Mucosa of rectum (tissue), 2 donors: ENCODE results near the gene CRABP1.

Experiments used
- H3K27ac ChIP-seq, 2 donors: one replicate each; pipeline ENCODE4 v1.7.0; 2013; ENCODE audit warnings: inconsistent platforms in 2 of 2, low read depth in 2 of 2, low read length in 2 of 2
- H3K27me3 ChIP-seq, 2 donors: one replicate each; pipeline ENCODE4 v1.7.0; 2013; ENCODE audit warnings: low read length in 2 of 2; ENCODE audit not compliant: control insufficient read depth in 2 of 2, insufficient read depth in 2 of 2
- H3K36me3 ChIP-seq, 2 donors: one replicate each; pipeline ENCODE4 v1.7.0; 2013; ENCODE audit warnings: low read length in 2 of 2; ENCODE audit not compliant: control insufficient read depth in 2 of 2, insufficient read depth in 2 of 2
- H3K4me1 ChIP-seq, 2 donors: one replicate each; pipeline ENCODE4 v1.7.0; 2013; ENCODE audit warnings: low read length in 2 of 2, mild to moderate bottlenecking in 1 of 2; ENCODE audit not compliant: control insufficient read depth in 2 of 2, insufficient read depth in 2 of 2
- H3K4me3 ChIP-seq, 2 donors: one replicate each; pipeline ENCODE4 v1.7.0; 2013; ENCODE audit warnings: low read length in 2 of 2
- H3K9ac ChIP-seq, 2 donors: one replicate each; pipeline ENCODE4 v1.7.0; 2013; ENCODE audit warnings: low read length in 2 of 2, low read depth in 1 of 2, mild to moderate bottlenecking in 1 of 2
- H3K9me3 ChIP-seq, 2 donors: one replicate each; pipeline ENCODE4 v1.7.0; 2013; ENCODE audit warnings: low read length in 2 of 2; ENCODE audit not compliant: control insufficient read depth in 2 of 2
- donor health status: healthy.
- donor health status: Normal muscosa, but diverticular disease.

CRABP1 gene

DNA sequence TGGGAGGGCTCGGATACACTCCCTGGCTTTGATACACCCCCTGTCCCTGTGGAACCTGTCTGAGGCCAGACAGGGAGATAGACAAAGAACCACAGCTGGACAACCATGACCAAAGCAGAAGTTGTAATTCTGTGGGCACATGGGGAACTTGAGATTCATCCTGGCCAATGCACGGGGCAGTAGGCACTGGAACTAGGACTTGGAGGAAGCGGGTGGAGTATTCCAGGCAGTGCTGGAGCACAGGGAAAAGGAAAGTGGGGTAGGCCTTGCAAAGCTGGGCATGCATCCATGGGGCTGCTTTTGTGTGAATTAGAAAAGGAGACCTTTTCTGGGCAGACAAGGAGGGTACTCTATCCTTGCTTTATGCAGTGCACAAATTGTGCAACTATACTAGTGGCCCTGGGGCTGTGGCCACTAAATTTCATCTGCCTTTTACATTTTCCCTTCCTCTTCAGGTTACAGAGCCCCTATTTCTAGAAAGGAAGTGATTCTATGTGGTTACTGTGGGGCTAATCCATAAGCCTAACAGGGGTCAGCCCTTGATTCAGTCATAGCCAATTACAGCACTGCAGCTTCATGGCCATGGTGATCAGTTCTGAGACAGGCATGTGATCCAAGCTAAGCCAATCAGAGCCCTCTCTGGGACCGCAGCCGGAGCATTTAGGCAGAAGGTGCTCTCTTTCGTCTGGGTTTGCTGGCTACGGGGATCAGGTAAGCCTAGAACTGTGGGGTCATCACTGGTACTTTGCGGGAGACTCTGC is 21.0 kb downstream of the CRABP1 start:
- Histone ChIP-seq H3K27ac (no peak overlapping the region), H3K9ac (no peak overlapping the region), H3K36me3 (no peaks in the 10 kb centered on the region), H3K27me3 (no peaks in the 10 kb centered on the region), H3K9me3 (no peaks in the 10 kb centered on the region), H3K4me1 (peaks cover 5 to 8% of the 10 kb centered on the region in 2 donors), H3K4me3 (no peak overlapping the region)

DNA sequence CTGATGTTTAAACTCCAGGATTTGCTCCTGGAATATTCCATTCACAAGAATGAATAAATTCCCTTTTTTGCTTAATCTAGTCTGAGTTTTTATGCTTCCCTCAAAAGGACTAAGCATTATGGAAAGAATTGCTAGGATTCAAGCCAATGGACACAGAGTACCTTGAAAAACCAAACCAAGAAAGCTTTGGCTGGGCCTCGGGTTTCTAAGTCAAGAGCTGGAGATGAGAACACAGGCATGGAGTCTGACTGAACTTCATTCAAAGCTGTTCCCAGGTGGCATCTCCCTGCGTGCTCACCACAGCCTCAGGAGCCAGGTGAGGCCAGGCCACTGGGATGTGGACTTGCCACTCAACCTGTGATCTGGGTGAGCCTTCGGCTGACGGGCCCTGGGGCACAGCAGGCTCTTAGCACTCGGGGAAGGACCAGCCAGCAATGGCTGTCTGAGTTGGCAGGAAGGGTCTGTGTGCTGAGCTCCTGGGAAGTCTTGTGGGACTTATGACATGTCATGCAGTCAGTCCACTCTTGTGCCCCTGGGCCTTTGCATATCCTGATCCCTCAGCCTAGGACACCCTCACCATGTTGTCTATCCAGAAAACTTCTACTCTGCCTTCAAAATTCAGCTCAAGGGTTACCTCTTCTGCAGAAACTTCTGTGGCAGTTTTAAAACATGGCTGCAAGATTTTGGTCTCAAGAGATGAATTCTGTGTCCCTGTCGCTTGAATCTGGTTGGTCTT is 21.8 kb downstream of the CRABP1 start:
- H3K9ac ChIP-seq = no peak overlapping the region
- H3K4me3 ChIP-seq = no peak overlapping the region
- no peak overlapping the region for H3K27ac ChIP-seq
- H3K36me3 ChIP-seq = no peaks in the 10 kb centered on the region
- H3K4me1 ChIP-seq = peaks cover 5 to 9% of the 10 kb centered on the region in 2 donors
- H3K9me3 ChIP-seq = no peaks in the 10 kb centered on the region
- H3K27me3 ChIP-seq = no peaks in the 10 kb centered on the region

GRCh38 chr15:78362716-78363380 is 22.7 kb downstream of the CRABP1 start:
- Histone ChIP-seq H3K4me3 (no peak overlapping the region), H3K36me3 (no peaks in the 10 kb centered on the region), H3K27ac (no peak overlapping the region), H3K4me1 (peaks cover 5 to 9% of the 10 kb centered on the region in 2 donors), H3K9ac (no peak overlapping the region), H3K9me3 (no peaks in the 10 kb centered on the region), H3K27me3 (no peaks in the 10 kb centered on the region)

DNA sequence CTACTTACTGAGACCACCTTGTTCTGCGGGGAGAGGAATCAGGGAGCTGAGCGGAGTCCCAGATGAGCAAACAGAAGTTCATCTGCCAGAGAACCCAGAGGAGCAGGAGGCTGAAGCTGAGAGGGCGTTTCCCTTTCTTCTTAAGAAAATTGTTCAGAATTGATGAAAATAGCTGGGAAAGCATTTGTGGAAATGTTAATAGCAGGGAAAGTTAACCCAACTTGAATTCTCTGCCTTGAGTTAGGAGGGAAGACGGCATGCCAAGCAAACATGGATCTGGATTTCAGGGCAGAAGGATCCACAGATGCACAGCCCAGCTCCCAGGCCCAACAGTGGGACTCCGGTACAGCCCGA is 23.2 kb downstream of the CRABP1 start:
- H3K27me3 ChIP-seq = no peaks in the 10 kb centered on the region
- no peak overlapping the region for H3K27ac ChIP-seq
- no peaks in the 10 kb centered on the region for H3K9me3 ChIP-seq
- peaks cover 5 to 9% of the 10 kb centered on the region in 2 donors for H3K4me1 ChIP-seq
- H3K4me3 ChIP-seq = no peak overlapping the region
- no peak overlapping the region for H3K9ac ChIP-seq
- no peaks in the 10 kb centered on the region for H3K36me3 ChIP-seq

DNA sequence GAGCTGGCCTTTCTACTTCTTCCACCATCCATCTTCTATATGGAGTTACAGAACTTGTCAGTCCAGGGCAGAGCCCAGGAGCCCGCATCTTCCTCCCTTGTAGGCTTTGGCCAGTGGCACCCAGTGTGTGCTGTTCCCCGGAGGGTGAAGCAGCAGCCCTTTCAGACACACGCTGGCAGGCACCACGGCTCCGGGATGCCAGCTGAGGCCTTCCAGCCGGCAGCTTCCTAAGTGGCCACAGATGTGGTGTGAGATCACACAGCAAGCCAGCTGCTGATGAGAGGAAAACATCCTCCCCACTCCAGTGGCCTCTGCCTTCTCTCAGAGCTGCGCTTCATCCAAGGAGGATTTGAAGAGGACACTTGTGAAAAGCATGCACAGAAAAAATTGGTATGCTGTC is 24.1 kb downstream of the CRABP1 start:
- H3K9ac ChIP-seq = no peak overlapping the region
- H3K27ac ChIP-seq = no peak overlapping the region
- H3K36me3 ChIP-seq = no peaks in the 10 kb centered on the region
- no peaks in the 10 kb centered on the region for H3K9me3 ChIP-seq
- H3K27me3 ChIP-seq = no peaks in the 10 kb centered on the region
- no peak overlapping the region for H3K4me3 ChIP-seq
- peaks cover 5 to 9% of the 10 kb centered on the region in 2 donors for H3K4me1 ChIP-seq

- Histone ChIP-seq H3K36me3 (no peaks in the 10 kb centered on the region), H3K9me3 (no peaks in the 10 kb centered on the region), H3K4me1 (peaks cover 5 to 9% of the 10 kb centered on the region in 2 donors), H3K27me3 (no peaks in the 10 kb centered on the region), H3K9ac (peak overlapping the region in 1 of 2 donors; percentile 4), H3K27ac (peak overlapping the region; percentile 29 to 62), H3K4me3 (no peak overlapping the region)
Measured at GRCh38 chr15:78365917-78366316, 25.8 kb downstream of the CRABP1 start.

GRCh38 chr15:78366342-78366741 is 26.2 kb downstream of the CRABP1 start:
- H3K9ac ChIP-seq = no peak overlapping the region
- no peaks in the 10 kb centered on the region for H3K9me3 ChIP-seq
- H3K4me3 ChIP-seq = no peak overlapping the region
- H3K4me1 ChIP-seq = peaks cover 5 to 9% of the 10 kb centered on the region in 2 donors
- H3K36me3 ChIP-seq = no peaks in the 10 kb centered on the region
- H3K27ac ChIP-seq = peak overlapping the region in 1 of 2 donors; percentile 62
- no peaks in the 10 kb centered on the region for H3K27me3 ChIP-seq

DNA sequence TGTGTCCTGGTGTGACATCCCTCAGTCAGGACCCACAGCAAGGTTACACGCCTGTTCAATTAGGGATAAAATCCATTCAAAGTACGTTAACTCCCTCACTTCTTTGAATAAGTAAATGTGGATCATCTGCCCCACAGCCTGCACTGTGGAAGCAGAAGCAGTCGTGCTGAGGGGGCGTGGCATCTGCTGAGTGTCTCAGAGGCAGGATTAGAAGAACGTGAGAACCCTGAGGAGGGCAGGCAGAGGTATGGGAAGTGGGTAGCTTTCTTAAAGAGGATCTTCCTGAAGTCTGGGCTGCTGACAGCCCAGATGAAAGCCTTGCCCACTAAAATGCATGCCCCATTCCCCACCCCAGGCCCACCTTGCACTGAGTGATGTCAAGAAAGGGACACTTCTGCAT is 28.5 kb downstream of the CRABP1 start:
- no peak overlapping the region for H3K9ac ChIP-seq
- H3K36me3 ChIP-seq = no peaks in the 10 kb centered on the region
- H3K27me3 ChIP-seq = no peaks in the 10 kb centered on the region
- peaks cover 10 to 15% of the 10 kb centered on the region in 2 donors for H3K4me1 ChIP-seq
- H3K4me3 ChIP-seq = no peak overlapping the region
- H3K9me3 ChIP-seq = no peaks in the 10 kb centered on the region
- H3K27ac ChIP-seq = no peak overlapping the region

DNA sequence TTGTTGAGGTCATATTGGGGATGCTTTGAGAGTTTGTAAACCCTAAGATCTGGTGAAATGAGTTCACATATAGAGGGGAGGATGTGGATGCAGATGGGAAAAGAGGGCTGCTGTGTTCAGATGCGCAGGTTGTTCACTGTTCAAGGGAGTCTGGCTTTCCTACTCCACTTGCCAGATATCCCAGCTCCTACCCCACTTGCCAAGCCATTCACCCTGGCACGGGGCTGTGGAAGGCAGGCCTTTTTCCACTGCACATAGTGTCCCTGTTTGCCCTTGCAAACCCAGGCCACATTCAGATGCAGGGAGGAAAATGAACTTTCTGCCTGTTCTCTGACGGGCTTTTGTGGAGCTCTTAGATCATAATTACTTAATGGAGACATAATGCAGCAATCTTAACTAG is 29.0 kb downstream of the CRABP1 start:
- H3K27me3 ChIP-seq = no peaks in the 10 kb centered on the region
- H3K4me3 ChIP-seq = no peak overlapping the region
- no peak overlapping the region for H3K9ac ChIP-seq
- H3K27ac ChIP-seq = no peak overlapping the region
- no peaks in the 10 kb centered on the region for H3K36me3 ChIP-seq
- no peaks in the 10 kb centered on the region for H3K9me3 ChIP-seq
- H3K4me1 ChIP-seq = peaks cover 15 to 20% of the 10 kb centered on the region in 2 donors

DNA sequence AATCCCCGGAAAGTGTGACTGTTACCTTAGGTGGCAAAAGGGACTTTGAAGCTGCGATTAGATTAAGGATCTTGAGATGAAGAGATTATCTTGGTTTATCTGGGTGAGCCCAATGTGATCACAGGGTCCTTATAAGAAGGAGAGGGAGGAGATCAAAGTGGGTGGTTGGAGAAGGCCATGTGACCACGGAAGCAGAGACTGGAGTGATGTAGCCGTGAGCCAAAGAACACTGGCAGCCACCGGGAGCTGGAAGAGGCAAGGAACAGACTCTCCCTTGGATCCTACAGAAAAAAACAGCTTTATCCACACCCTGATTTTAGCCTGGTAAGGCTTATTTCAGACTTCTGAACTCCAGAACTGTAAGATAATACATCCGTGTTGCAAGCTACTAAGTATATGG is 29.9 kb downstream of the CRABP1 start:
- H3K4me1 ChIP-seq = peaks cover 20 to 28% of the 10 kb centered on the region in 2 donors
- no peaks in the 10 kb centered on the region for H3K36me3 ChIP-seq
- no peaks in the 10 kb centered on the region for H3K27me3 ChIP-seq
- H3K9ac ChIP-seq = no peak overlapping the region
- no peak overlapping the region for H3K4me3 ChIP-seq
- no peaks in the 10 kb centered on the region for H3K9me3 ChIP-seq
- H3K27ac ChIP-seq = no peak overlapping the region
